Erythroblast (primary cell): Measurements from ENCODE around the gene DLL4.

Experiments used
- GATA1 ChIP-seq: IDR thresholded peaks from 2 replicates; pipeline ENCODE4 v1.6.1; 2011; ENCODE audit warnings: low read depth, mild to moderate bottlenecking, control low read depth, low read length, moderate library complexity
- POLR2A ChIP-seq: IDR thresholded peaks from 2 replicates; pipeline ENCODE4 v1.6.1; 2011; ENCODE audit warnings: mild to moderate bottlenecking, low read length

DNA sequence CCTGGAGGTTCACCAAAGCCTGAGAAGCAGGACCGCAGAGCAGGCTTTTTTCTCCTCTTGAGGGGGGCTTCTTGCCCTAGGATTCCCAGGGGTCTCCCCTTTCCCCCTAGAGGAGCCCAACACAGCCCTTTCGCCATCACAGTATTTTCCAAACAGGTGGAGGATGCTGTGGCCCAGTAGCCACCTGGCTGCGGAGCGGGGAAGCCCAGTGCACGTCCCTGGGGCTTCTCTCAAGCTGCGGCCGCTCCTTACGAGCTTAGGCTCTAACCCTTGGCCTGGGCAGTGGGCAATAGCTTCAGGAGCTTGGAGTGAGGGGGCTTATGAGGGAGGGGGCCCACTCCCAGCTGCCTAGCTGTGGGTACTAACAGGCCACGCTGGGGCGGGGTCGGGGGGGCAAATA lies 11.6 kb upstream of the DLL4 start:
- no peak for TF ChIP-seq POLR2A
- no peak for TF ChIP-seq GATA1
